Astrocyte of the cerebellum (primary cell): ENCODE results near the gene C9orf85.

ENCODE experiments used
- DNase-seq: peaks from one replicate; pipeline ENCODE4 v3.0.0-alpha.2; 2011; ENCODE audit warnings: low read depth
- H3K4me3 ChIP-seq: 2 replicates; pipeline ENCODE4 v1.5.1; 2011; ENCODE audit warnings: mild to moderate bottlenecking, low read depth, low read length, moderate library complexity
- CTCF ChIP-seq: IDR thresholded peaks from 2 replicates; pipeline ENCODE4 v1.5.1; 2012; ENCODE audit warnings: low read length, low read depth, moderate library complexity, mild to moderate bottlenecking; ENCODE audit errors: missing control alignments
- in situ Hi-C: cut with HindIII; loops from 2 replicates; pipeline ENCODE4 v1.10.0; 2017; ENCODE audit warnings: low sequenced_read_pairs

Gene C9orf85

GRCh38 chr9:71911061-71911907, at the start of gene C9orf85, which contains the start of gene ABHD17B:
TSS of gene C9orf85 (plus strand) at chr9:71911639. CDS start at chr9:71911735, 96 bp downstream.
TSS of gene ABHD17B (minus strand) at chr9:71911193. CDS start at chr9:71875080, 36,113 bp downstream.
- TF ChIP-seq CTCF = no peak
- in situ Hi-C loops = loop anchor here (5.0 kb wide), 1 partner anchor 39 kb away; no protein-coding TSS in a partner anchor
- peak within 1 kb of the TSS; percentile 84 for H3K4me3 ChIP-seq
- DNase-seq = peak; percentile 98

- in situ Hi-C loops = no loop called here
- no peak overlapping the region for H3K4me3 ChIP-seq
- no peak for TF ChIP-seq CTCF
- DNase-seq = peak; percentile 1
These were observed 47.8 kb upstream of the C9orf85 start for GRCh38 chr9:71863631-71864030.

- in situ Hi-C loops = no loop called here
- H3K4me3 ChIP-seq = no peak overlapping the region
- DNase-seq = no peak
- no peak for TF ChIP-seq CTCF
These were observed 36.1 kb upstream of the C9orf85 start for GRCh38 chr9:71875345-71875744.

GRCh38 chr9:71876106-71876505, 35.3 kb upstream of the C9orf85 start:
- H3K4me3 ChIP-seq = no peak overlapping the region
- no peak for TF ChIP-seq CTCF
- DNase-seq = no peak
- in situ Hi-C loops = no loop called here

GRCh38 chr9:71876829-71877228, 34.6 kb upstream of the C9orf85 start:
- in situ Hi-C loops = no loop called here
- no peak for TF ChIP-seq CTCF

GRCh38 chr9:71878327-71879274, 32.8 kb upstream of the C9orf85 start:
- DNase-seq = no peak
- no peak overlapping the region for H3K4me3 ChIP-seq
- no peak for TF ChIP-seq CTCF
- in situ Hi-C loops = no loop called here

More at GRCh38 chr9:71876829-71877228, 34.6 kb upstream of the C9orf85 start:
- no peak for DNase-seq
- H3K4me3 ChIP-seq = no peak overlapping the region
